HCT116 (cell line): ENCODE measurements around the gene PACRG.

Experiments used
- CBX3 ChIP-seq: IDR thresholded peaks from 2 replicates; pipeline ENCODE4 v1.6.1; 2012; ENCODE audit warnings: low read depth
- EZH2phosphoT487 ChIP-seq: fragments of 200-600 bp; IDR thresholded peaks from 2 replicates; pipeline ENCODE4 v1.6.1; 2018; ENCODE audit warnings: antibody characterized with exemption, borderline replicate concordance
- POLR2A ChIP-seq: IDR thresholded peaks from 2 replicates; pipeline ENCODE4 v1.7.0; 2011; ENCODE audit warnings: borderline replicate concordance; ENCODE audit not compliant: insufficient read depth, insufficient read length; ENCODE audit errors: extremely low read depth
- POLR2AphosphoS5 ChIP-seq: IDR thresholded peaks from 2 replicates; pipeline ENCODE4 v1.6.1; 2011; ENCODE audit warnings: mild to moderate bottlenecking, low read depth, low read length, moderate library complexity
- SRF ChIP-seq: IDR thresholded peaks from 2 replicates; pipeline ENCODE4 v1.6.1; 2012; ENCODE audit warnings: low read depth
- TCF7L2 ChIP-seq: IDR thresholded peaks from 2 replicates; pipeline ENCODE4 v1.7.0; 2011; ENCODE audit warnings: borderline replicate concordance, inconsistent platforms; ENCODE audit not compliant: insufficient read depth, insufficient read length; ENCODE audit errors: extremely low read depth
- YY1 ChIP-seq: IDR thresholded peaks from 2 replicates; pipeline ENCODE4 v1.6.1; 2011; ENCODE audit warnings: low read length, low read depth, moderate library complexity, mild to moderate bottlenecking; ENCODE audit not compliant: insufficient replicate concordance; ENCODE audit errors: extremely low read depth
- TF ChIP-seq, protein P1 (sequence below), 3 experiments: fragments of 200-600 bp in 1 of 3; sonication (generic) in 1 of 3; IDR thresholded peaks in 2 of 3; conservative IDR thresholded peaks in 1 of 3; 2 replicates each; pipeline ENCODE4 v1.5.1; 2012 to 2017; ENCODE audit warnings: low read depth in 2 of 3, low read length in 2 of 3, antibody characterized with exemption in 1 of 3, borderline replicate concordance in 1 of 3, control low read depth in 1 of 3, mild to moderate bottlenecking in 1 of 3, mixed read lengths in 1 of 3, mixed run types in 1 of 3, moderate library complexity in 1 of 3; ENCODE audit not compliant: insufficient read depth in 1 of 3
- TF ChIP-seq, protein P2 (sequence below): IDR thresholded peaks from 2 replicates; pipeline ENCODE4 v1.6.1; 2012; ENCODE audit warnings: low read depth
- TF ChIP-seq, protein P3 (sequence below): IDR thresholded peaks from 2 replicates; pipeline ENCODE4 v1.6.1; 2012

DNA sequence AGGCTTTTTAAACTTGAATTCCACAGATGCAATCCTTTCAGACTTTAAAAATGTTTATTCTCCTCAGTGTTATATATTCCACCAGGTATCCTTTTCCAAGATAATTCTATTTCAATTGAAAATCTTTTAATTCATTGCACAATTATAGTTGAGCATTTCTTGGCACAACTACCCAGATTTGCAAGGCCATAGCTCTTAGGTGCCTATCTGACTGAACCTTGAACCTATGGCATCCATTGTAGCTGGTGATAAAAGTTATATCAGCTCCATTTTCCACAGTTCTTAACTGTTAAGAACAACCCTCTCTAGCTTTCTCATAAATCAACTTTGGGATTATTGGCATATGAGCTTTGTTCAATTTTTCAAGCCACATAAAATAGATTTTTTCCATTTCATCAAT, 42.4 kb downstream of the PACRG start:
- TF ChIP-seq CBX3 (no peak), SRF (no peak), POLR2AphosphoS5 (no peak), YY1 (no peak), TCF7L2 (no peak), EZH2phosphoT487 (no peak), POLR2A (no peak)
- TF ChIP-seq, protein P1, sequence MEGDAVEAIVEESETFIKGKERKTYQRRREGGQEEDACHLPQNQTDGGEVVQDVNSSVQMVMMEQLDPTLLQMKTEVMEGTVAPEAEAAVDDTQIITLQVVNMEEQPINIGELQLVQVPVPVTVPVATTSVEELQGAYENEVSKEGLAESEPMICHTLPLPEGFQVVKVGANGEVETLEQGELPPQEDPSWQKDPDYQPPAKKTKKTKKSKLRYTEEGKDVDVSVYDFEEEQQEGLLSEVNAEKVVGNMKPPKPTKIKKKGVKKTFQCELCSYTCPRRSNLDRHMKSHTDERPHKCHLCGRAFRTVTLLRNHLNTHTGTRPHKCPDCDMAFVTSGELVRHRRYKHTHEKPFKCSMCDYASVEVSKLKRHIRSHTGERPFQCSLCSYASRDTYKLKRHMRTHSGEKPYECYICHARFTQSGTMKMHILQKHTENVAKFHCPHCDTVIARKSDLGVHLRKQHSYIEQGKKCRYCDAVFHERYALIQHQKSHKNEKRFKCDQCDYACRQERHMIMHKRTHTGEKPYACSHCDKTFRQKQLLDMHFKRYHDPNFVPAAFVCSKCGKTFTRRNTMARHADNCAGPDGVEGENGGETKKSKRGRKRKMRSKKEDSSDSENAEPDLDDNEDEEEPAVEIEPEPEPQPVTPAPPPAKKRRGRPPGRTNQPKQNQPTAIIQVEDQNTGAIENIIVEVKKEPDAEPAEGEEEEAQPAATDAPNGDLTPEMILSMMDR (IDR thresholded peaks at IDR 0.05 in 2 of 3, conservative IDR thresholded peaks at IDR 0.05 in 1 of 3; ENCODE audit: borderline replicate concordance in 1 of 3, insufficient read depth in 1 of 3, low read depth in 2 of 3, low read length in 2 of 3) = no peak
- TF ChIP-seq, protein P2, sequence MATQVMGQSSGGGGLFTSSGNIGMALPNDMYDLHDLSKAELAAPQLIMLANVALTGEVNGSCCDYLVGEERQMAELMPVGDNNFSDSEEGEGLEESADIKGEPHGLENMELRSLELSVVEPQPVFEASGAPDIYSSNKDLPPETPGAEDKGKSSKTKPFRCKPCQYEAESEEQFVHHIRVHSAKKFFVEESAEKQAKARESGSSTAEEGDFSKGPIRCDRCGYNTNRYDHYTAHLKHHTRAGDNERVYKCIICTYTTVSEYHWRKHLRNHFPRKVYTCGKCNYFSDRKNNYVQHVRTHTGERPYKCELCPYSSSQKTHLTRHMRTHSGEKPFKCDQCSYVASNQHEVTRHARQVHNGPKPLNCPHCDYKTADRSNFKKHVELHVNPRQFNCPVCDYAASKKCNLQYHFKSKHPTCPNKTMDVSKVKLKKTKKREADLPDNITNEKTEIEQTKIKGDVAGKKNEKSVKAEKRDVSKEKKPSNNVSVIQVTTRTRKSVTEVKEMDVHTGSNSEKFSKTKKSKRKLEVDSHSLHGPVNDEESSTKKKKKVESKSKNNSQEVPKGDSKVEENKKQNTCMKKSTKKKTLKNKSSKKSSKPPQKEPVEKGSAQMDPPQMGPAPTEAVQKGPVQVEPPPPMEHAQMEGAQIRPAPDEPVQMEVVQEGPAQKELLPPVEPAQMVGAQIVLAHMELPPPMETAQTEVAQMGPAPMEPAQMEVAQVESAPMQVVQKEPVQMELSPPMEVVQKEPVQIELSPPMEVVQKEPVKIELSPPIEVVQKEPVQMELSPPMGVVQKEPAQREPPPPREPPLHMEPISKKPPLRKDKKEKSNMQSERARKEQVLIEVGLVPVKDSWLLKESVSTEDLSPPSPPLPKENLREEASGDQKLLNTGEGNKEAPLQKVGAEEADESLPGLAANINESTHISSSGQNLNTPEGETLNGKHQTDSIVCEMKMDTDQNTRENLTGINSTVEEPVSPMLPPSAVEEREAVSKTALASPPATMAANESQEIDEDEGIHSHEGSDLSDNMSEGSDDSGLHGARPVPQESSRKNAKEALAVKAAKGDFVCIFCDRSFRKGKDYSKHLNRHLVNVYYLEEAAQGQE = no peak
- TF ChIP-seq, protein P3, sequence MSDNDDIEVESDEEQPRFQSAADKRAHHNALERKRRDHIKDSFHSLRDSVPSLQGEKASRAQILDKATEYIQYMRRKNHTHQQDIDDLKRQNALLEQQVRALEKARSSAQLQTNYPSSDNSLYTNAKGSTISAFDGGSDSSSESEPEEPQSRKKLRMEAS = no peak
